NCI-H1694 (cell line): ENCODE data around the gene GCN1.
"Not testable (repeated sequence)": the region's sequence is repeated elsewhere in the genome, so short reads cannot be mapped to it uniquely, and the experiment has no call there.

Experiments used
- DNase-seq: peaks from one replicate; lab custom pipeline; 2025; lab: John Stamatoyannopoulos, UW

Gene GCN1

DNA sequence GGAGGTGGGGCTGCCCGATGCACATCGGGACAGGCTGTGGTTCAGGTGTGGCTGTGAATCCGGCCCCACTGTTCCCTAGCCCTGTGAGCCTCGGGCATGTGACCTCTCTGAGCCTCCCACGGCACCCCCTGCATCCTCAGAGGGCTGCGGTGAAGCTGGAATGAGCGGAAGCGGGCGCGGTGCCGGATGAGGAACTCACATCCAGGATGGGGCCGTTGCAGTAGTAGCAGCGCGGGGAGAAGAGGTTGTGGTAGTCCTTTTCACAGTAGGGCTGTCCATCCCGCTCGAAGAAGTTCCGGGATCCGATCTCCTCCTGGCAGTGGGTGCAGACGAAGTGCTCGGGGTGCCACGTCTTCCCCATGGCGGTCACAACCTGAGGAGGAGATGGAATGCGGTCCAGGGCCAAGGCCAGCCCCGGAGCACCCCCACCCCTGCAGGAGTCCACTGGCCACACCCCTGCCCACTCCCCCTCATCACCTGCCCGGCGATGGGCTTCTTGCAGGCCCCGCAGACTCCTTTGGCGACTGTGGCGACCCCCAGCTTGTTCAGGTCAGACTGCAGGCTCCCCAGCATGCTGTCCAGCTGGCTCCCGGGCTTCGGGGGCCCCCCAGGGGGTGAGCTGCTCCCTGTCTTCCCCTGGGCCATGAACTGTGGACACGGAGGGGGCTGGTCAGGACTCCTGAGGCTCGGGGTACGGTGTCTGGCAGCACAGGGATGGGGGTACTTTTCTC, 20.3 kb upstream of the GCN1 start:
- DNase-seq, result no peak

- no peak for DNase-seq
These were observed 19.2 kb upstream of the GCN1 start for GRCh38 chr12:120213758-120214157.

DNA sequence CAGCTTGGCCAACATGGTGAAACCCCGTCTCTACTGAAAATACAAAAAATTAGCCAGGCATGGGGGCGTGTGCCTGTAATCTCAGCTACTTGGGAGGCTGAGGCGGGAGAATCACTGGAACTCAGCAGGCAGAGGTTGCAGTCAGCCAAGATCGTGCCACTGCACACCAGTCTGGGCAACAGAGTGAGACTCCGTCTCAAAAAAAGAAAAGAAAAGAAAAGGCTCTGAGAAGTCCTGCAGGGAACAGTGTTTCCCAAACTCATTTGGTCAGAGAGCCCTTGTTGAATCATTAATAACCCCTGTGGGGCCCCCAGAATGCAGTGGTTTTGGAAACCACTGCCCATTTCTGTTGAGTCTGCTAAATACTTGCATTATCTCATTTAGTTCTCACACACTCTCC, 18.7 kb upstream of the GCN1 start:
- not testable (repeated sequence) for DNase-seq

DNA sequence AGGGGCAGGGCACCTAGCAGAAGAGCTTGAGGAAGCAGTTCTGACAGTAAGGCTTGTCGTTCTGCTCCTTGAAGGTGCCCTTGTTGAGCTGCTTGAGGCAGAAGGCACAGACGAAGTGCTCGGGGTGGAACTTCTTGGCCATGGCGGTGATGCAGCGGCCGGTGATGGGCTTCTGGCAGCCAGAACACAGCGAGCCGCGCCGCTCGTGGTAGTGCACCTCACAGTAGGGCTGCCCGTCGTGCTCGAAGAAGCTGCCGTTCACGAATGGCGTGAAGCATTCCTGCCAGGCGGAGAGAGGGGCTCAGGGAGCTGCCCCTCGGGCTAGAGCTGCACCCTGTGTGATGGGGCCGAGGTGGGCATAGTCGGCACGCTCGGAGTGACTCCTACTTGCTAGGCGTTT, 17.8 kb upstream of the GCN1 start:
- no peak for DNase-seq

DNA sequence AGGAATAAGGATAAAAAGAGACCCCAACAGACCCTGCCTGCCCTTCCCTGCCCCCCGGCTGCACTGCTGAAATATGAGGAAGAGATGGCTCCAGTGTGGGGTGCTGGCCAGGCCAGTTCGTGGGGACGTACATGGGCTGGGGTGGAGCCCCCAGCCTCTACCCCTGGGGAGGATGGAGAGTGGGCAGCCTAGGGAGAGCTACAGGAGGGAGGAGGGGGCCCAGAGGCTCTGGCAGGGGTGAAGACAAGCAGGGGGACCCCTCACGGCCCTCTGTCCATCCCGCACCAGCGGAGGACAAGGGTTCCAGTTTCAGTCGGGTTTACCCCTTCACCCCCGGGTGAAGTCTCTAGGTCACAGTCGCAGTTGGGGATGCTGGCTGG, 17.4 kb upstream of the GCN1 start:
- no peak for DNase-seq

- no peak for DNase-seq
These were observed 16.9 kb upstream of the GCN1 start for GRCh38 chr12:120211243-120211903.

DNA sequence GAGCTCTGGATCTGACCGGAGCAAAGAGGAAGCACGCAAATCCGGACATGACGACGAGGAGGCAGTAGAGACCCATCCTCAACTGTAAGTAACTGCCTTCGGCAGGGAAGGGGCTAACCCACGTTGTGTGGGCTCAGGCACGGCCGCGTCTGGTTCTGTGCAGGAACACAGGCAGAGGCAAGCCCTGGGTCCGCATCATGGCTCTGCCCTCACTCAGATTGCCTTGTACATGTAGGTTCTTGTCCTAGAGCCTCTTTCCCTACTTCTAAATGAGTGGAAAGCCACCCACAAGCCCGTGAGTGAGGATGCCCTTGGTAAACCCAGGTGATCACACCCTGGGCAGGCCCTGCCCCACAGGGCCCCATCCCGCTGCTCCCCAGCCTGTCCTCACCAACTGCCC, 15.3 kb upstream of the GCN1 start:
- DNase-seq, result no peak

DNA sequence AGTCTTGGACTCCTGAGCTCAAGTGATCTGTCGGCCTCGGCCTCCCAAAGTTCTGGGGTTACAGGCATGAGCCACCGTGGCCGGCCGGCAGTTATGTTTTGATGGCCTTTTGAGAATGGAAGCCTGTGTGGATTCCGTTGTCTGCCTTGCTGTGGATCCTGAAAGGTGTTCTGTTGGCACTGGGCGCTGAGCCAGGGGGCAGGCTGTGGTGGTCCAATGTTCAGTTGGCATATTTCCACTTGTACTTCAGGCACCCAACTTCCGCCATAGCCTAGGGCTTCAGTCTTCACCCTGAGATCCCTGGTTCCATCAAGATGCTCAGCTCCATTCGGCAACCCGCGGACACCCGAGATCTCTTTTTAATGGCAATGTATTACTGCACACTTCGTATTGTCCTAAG, 12.7 kb upstream of the GCN1 start:
- DNase-seq, result no peak

DNA sequence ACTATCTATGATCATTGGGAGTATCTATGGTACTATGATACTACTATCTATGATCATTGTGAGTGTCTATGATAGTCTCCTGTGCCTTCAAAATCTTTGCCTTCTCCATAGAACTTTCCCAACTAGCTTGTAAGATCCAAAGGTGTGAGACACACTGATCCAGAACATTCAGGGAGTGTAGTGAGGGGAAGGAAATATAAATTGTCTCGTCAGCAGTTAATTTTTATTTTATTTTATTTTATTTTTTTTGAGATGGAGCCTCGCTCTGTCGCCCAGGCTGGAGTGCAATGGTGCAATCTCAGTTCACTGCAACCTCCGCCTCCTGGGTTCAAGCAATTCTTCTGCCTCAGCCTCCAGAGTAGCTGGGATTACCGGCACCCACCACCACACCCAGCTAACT, 12.3 kb upstream of the GCN1 start:
- DNase-seq, result not testable (repeated sequence)

DNA sequence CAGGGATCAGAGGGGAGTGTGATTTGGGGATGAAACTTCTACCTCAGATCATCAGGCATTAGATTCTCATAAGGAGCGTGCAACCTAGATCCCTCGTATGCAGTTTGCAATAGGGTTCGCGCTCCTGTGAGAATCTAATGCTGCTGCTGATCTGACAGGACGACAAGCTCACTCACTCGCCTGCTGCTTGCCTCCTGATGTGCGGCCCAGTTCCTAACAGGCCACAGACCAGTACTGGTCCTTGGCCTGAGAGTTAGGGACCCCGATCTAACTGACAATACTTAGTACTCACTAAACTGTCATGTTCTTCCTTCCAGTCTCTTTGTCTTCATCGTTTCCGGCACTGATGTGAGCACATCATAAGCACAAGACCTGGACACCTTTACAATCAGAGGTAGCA, 11.7 kb upstream of the GCN1 start:
- no peak for DNase-seq

DNA sequence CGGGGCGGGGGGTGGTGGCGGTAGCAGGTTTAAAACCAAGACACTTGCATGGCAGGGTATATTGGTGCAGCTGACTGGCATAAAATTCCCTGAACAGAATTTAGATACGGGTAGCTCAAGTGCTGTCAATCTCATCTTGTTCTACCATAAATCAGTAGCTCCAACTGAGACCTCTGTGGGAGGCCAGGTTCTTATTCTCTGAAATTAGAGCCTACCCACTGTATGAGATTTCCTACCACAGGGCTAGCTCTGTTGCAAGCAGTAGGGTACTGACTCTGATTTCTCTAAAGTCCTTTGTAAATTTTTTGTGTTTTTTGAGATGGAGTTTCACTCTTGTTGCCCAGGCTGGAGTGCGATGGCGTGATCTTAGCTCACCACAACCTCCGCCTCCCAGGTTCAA, 9.7 kb upstream of the GCN1 start:
- no peak for DNase-seq

GRCh38 chr12:120200364-120200800, 5.9 kb upstream of the GCN1 start:
- no peak for DNase-seq

DNA sequence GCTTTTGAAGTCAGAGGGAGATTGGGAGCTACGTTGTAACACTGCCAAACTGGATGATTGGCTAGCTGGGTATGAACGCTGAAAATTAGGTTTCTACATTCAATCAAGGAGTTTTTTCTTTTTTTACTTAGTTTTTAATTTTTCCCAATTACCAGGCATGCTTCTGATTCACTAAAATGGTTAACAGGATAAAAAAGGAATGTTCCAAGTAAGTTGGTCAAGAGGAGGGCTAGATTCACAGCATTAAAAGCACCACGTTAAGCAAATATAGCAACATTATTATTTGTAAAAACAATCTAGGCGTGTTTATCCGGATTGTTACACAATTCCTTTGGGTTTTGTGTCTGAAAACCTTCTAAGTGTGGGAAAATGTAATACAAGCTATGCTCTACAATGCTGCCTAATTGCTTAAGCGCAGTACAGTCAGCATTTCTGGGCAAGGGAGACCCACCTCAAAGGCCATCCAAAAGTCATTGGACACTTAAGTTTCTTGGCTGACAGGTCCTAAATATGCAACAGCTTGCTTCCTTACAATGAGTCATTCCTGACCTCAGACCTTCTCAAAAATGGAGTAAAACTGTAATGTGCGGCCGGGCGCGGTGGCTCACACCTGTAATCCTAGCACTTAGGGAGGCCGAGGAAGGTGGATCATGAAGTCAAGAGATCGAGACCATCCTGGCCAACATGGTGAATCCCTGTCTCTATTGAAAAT, 5.2 kb upstream of the GCN1 start:
- DNase-seq, result no peak

- no peak for DNase-seq
These were observed 4.5 kb upstream of the GCN1 start for GRCh38 chr12:120199025-120199424.

DNA sequence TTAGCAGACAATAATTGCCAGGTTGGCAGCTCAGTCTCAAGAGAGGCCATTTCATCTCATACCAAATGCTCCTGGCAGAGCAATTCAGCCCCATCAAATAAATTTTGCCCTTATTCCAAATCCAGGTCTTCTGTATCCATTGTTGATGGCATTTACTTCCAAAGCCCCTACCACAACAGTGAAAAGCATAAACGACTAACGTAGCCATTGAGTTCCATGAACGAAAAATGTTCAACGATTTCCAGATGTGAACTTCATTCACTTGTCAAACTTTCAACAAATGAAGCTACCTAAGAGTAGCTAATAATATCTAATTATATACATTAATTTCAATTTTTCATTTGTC, 3.0 kb upstream of the GCN1 start:
- no peak for DNase-seq

DNA sequence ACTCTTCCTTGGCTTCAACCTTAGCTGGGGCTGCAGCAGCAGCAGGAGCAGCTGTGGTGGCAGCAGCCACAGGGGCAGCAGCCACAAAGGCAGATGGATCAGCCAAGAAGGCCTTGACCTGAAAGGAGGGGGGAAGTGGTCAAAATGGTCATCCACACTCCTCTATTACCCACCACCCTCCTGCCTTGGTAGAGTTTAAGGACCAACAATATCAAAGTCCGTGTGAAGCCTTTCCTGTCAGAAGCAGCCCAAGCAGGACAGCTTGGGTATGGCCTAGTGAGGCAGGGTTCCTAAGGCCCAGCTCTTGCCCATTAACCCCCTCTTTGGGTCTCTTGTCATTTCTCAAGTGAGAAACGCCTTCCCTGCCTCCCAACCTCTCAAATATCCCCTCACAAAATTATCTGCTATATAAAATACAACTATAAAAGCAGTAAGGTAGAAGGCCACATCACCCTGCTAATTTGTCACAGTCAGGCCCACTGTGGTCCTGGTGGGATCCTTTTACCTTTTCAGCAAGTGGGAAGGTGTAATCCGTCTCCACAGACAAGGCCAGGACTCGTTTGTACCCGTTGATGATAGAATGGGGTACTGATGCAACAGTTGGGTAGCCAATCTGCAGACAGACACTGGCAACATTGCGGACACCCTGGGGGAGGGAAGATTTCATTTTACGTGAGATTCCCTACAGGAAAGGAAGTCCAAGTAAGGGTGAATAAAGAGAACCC, 2.5 kb upstream of the GCN1 start:
- not testable (repeated sequence) for DNase-seq

DNA sequence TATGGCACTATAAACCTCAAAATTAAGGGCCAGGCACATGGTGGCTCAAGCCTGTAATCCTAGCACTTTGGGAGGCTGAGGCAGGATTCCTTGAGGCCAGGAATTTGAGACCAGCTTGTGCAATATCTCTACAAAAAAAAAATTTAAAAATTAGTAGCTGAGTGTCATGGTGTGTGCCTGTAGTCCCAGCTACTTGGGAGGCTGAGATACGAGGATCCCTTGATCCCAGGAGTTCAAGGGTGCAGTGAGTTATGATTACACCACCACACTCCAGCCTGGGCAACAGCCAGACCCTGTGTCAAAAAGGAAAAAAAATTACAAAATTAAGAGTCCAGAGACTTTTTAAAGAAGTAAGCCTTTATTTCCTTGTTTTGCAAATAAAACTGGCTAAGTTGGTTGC, 1.8 kb upstream of the GCN1 start:
- DNase-seq, result no peak

DNA sequence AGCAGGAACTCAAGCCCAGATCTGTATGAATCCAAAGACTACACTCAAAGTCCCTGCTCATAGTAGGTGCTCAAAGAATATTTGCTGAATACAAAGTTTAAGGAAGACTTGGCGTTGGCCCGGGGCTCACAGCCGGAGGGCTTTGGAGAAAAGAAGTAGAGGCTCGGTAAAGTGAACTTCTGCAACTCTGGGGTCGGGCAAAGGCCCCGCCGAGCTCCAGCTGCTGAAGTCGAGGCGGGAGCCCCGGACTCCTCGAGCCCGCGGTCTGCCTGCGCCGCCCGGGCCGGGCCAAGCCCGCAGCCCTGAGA, 335 bp downstream of the GCN1 start:
- no peak for DNase-seq

GRCh38 chr12:120193286-120193685, 1.2 kb downstream of the GCN1 start:
- not testable (repeated sequence) for DNase-seq

DNA sequence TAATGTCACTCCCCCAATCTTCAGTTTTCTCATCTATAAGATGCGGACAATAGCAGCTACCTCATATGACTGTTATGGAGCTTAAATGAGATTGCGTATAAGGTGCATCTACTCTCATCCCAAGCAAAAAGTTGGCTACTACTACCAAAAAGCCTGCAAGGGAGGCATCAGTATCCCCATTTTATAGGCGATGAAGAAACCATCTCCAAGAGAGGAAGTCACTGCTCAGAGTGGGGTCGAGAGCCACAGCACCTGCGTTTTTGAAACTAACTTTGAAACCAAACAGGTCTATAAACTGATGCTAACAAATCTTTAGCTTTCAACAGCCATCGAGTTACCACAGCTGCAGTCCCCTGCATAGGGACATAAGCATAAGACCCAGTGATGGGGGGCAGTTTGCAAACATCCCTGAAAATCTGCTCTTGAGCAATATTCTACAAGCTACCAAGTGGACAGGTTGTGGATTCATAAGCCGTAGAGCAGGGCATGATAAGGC, 3.5 kb downstream of the GCN1 start:
- DNase-seq, result no peak

GRCh38 chr12:120190386-120190785, 4.1 kb downstream of the GCN1 start:
- DNase-seq, result no peak

DNA sequence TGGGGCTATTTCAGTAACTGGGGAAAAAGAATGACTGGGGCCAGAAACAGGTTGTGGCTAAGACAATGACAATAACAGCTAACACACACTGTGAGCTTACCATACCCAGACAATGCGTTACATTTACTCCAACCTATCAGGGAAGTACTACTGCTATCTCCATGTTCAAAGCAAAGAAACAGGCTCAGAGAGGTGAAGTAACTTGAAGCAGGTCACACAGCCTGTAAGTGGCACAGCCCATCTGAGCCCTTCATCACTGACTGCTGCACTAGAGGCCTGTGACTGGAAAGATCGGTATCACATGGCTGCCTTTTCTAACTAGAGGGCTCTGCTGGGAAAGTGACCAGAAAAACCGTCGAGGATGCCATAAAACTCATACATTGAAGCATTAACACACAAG, 7.9 kb downstream of the GCN1 start:
- DNase-seq, result no peak

DNA sequence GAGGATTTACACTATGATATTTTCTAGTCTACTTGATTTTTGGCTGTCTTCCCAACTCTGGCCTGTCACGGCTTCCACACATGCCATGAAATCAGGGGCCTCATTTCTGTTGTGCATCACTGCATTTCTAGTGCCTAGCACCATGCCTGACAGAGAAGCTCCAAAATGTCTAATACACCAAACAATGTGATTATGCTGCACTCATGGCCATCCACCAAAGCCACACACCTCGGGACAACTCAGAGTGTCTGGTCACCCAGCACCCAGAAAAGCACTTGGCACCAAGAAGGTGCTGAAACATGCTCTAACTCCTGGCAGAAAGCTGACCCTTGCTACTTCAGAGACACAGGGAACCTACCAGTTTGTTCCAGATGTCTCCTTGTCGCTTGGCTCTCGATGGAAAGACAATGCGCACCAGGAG, 11.3 kb downstream of the GCN1 start:
- DNase-seq, result no peak
